ENCODE measurements around the gene PPP3CB. TPM values are rescaled to one million over a fixed set of nuclear protein-coding genes. Genes with fewer than 3 reads are reported as not detected.

Gene PPP3CB
- total and polyA plus RNA-seq, 2 experiments from 2014 or later, result 17.9 to 38.5 TPM

DNA sequence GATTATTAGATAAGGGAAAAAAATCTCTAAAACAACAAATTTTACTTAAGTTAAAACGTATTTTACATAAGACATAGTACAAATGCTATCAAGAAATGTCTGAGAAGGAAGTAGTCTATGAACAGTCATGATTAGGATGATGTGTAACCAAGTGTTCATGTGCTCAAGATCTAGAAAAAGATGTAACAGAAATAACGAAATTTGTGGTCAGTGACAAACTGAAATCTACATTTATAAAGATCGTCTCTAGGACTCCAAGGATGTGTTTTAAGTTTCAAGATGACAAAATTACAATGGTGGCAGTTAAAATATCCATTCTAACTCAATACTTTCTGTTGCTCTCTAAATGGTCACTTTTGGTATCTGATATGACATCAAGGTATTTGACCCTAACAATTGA lies 17.2 kb downstream of the PPP3CB start (continued):
- no peak for TF ChIP-seq EZH2phosphoT487 (IDR thresholded peaks at IDR 0.05; ENCODE audit: unreplicated experiment)
- TF ChIP-seq, protein P1, sequence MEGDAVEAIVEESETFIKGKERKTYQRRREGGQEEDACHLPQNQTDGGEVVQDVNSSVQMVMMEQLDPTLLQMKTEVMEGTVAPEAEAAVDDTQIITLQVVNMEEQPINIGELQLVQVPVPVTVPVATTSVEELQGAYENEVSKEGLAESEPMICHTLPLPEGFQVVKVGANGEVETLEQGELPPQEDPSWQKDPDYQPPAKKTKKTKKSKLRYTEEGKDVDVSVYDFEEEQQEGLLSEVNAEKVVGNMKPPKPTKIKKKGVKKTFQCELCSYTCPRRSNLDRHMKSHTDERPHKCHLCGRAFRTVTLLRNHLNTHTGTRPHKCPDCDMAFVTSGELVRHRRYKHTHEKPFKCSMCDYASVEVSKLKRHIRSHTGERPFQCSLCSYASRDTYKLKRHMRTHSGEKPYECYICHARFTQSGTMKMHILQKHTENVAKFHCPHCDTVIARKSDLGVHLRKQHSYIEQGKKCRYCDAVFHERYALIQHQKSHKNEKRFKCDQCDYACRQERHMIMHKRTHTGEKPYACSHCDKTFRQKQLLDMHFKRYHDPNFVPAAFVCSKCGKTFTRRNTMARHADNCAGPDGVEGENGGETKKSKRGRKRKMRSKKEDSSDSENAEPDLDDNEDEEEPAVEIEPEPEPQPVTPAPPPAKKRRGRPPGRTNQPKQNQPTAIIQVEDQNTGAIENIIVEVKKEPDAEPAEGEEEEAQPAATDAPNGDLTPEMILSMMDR (conservative IDR thresholded peaks at IDR 0.05; ENCODE audit: low read depth in 2 of 2), result no peak

DNA sequence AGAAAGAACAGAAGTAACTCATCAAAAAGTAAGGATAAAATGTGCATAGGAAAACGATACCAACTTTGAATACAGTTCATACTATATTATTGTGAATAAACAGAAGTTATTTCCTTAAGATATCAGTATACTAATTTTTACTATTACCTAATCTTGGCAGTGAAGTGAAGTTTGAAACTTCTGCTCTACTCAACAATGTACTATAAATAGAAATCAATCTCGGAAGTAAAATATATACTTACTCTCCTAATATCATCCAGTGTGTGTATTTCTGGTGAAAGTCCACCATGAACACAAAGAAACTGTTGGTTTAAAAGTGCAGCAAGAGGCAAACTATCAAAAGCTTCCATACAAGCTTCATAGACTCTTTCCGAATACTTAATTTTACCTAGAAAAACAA lies 24.6 kb downstream of the PPP3CB start:
- Histone ChIP-seq H3K4me2 (no peak overlapping the region), H3K27me3 (ENCODE audit: insufficient read depth) (no peaks in the 10 kb centered on the region), H3K79me2 (replicated peaks; ENCODE audit: insufficient read depth) (no peaks in the 10 kb centered on the region), H3K4me3 (no peak overlapping the region), H3K9me2 (ENCODE audit: insufficient read depth) (no peaks in the 10 kb centered on the region), H3K27ac (ENCODE audit: low read depth) (no peak overlapping the region), H4K20me1 (replicated peaks; ENCODE audit: insufficient read depth) (no peaks in the 10 kb centered on the region), H2AFZ (no peak overlapping the region), H3K36me3 (ENCODE audit: insufficient read depth) (peaks cover 30% of the 10 kb centered on the region), H3K4me1 (ENCODE audit: insufficient read depth) (no peaks in the 10 kb centered on the region), H3F3A (replicated peaks; ENCODE audit: low read depth) (no peaks in the 10 kb centered on the region)
- ATAC-seq (no peak), DNase-seq (ENCODE audit: low spot score) (no peak)
- peaks cover 19% of the 10 kb centered on the region for H3K36me3 Mint-ChIP-seq (ENCODE audit: low read depth)
- H3K27me3 Mint-ChIP-seq (ENCODE audit: insufficient read depth, low read depth, poor library complexity), result no peaks in the 10 kb centered on the region
- H3K4me1 Mint-ChIP-seq, result no peaks in the 10 kb centered on the region
- H3K27ac Mint-ChIP-seq, result no peak overlapping the region
- TF ChIP-seq JUNB (IDR thresholded peaks at IDR 0.05; ENCODE audit: unreplicated experiment), result no peak
- TF ChIP-seq EZH2phosphoT487 (IDR thresholded peaks at IDR 0.05; ENCODE audit: unreplicated experiment), result no peak
- TF ChIP-seq ZNF331 (CRISPR knock-in tag; IDR thresholded peaks at IDR 0.05; ENCODE audit: low read depth), result no peak
- TF ChIP-seq, protein P2, sequence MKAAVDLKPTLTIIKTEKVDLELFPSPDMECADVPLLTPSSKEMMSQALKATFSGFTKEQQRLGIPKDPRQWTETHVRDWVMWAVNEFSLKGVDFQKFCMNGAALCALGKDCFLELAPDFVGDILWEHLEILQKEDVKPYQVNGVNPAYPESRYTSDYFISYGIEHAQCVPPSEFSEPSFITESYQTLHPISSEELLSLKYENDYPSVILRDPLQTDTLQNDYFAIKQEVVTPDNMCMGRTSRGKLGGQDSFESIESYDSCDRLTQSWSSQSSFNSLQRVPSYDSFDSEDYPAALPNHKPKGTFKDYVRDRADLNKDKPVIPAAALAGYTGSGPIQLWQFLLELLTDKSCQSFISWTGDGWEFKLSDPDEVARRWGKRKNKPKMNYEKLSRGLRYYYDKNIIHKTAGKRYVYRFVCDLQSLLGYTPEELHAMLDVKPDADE (IDR thresholded peaks at IDR 0.05), result no peak
- TF ChIP-seq CREB1 (CRISPR knock-in tag; IDR thresholded peaks at IDR 0.05; ENCODE audit: low read depth), result no peak
- TF ChIP-seq, protein P3, sequence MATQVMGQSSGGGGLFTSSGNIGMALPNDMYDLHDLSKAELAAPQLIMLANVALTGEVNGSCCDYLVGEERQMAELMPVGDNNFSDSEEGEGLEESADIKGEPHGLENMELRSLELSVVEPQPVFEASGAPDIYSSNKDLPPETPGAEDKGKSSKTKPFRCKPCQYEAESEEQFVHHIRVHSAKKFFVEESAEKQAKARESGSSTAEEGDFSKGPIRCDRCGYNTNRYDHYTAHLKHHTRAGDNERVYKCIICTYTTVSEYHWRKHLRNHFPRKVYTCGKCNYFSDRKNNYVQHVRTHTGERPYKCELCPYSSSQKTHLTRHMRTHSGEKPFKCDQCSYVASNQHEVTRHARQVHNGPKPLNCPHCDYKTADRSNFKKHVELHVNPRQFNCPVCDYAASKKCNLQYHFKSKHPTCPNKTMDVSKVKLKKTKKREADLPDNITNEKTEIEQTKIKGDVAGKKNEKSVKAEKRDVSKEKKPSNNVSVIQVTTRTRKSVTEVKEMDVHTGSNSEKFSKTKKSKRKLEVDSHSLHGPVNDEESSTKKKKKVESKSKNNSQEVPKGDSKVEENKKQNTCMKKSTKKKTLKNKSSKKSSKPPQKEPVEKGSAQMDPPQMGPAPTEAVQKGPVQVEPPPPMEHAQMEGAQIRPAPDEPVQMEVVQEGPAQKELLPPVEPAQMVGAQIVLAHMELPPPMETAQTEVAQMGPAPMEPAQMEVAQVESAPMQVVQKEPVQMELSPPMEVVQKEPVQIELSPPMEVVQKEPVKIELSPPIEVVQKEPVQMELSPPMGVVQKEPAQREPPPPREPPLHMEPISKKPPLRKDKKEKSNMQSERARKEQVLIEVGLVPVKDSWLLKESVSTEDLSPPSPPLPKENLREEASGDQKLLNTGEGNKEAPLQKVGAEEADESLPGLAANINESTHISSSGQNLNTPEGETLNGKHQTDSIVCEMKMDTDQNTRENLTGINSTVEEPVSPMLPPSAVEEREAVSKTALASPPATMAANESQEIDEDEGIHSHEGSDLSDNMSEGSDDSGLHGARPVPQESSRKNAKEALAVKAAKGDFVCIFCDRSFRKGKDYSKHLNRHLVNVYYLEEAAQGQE (IDR thresholded peaks at IDR 0.05; ENCODE audit: unreplicated experiment), result no peak
- TF ChIP-seq ZNF114 (CRISPR knock-in tag; IDR thresholded peaks at IDR 0.05), result no peak
- no peak overlapping the region for H3K4me3 Mint-ChIP-seq
- no peaks in the 10 kb centered on the region for H3K9me3 Mint-ChIP-seq

Data from GM23338 (cell line).